HG02852 (cell line): ENCODE data around the gene PCGF3.
"Not testable (repeated sequence)": the region's sequence is repeated elsewhere in the genome, so short reads cannot be mapped to it uniquely, and the experiment has no call there.

Source experiments
- ATAC-seq: cut with Tn5 transposase; IDR thresholded peaks from one replicate; pipeline ENCODE4 v1.9.1; 2021; ENCODE audit warnings: mild to moderate bottlenecking, moderate library complexity; ENCODE audit not compliant: unreplicated experiment

Gene PCGF3

GRCh38 chr4:740011-740410 is 34.4 kb downstream of the PCGF3 start:
- ATAC-seq: no peak

DNA sequence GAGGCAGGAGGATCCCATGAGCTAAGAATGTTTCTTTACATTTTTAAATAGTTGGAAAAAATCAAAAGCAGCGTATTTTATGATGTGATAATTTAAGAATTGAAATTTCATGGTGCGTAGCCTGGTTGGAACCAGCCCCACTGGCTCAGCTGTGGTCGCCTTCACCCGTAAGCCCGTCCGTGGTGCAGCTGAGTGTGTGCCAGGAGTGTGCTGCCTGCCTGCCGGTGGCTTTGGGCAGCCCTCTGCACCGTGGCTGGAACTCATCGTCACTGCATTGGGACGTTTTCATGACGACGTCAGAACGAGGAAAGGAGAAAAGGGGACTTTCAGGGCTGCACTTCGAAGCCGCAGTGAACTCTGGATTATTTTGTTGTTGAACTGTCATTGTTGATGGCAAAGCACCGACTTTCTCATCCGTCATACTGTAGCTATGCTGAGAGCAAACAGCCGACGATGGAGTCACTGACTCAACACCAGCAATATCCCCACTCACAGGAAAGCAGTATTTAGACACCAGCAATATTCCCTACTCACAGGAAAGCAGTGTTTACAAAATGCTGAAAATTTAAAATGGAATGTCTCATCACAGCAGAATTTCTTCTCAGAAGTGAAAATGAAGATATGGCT is 35.1 kb downstream of the PCGF3 start:
- no peak for ATAC-seq

DNA sequence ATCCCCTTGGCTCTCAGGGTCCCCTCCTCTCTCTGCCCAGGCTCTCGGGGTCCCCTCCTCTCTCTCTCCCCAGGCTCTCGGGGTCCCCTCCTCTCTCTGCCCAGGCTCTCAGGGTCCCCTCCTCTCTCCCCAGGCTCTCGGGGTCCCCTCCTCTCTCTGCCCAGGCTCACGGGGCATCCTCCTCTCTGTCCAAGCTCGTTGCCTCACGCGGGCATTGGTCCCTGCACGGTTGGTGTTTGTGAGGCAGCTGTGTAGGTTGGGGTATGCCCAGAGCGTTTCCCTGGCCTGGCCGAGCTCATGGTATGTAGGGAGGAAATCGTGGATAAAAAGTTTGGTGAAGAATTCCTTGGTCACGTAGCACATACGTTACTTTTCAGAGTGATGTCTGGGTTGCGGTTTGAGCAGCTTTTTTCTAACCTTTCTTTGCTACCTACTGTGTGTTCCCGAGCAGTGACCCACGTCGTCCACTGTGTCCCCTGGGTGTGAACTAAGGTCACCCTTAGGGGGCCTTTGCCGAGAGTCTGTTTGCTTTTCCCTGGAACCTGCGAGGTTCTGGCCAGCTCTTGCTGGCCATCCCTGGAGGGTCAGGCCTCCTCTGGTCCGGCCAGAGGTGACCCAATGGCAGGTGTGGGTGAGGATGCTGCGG is 36.6 kb downstream of the PCGF3 start:
- no peak for ATAC-seq

- no peak for ATAC-seq
These were observed 37.2 kb downstream of the PCGF3 start for GRCh38 chr4:742742-743311.

- ATAC-seq: no peak
These were observed 38.0 kb downstream of the PCGF3 start for GRCh38 chr4:743463-744211.

DNA sequence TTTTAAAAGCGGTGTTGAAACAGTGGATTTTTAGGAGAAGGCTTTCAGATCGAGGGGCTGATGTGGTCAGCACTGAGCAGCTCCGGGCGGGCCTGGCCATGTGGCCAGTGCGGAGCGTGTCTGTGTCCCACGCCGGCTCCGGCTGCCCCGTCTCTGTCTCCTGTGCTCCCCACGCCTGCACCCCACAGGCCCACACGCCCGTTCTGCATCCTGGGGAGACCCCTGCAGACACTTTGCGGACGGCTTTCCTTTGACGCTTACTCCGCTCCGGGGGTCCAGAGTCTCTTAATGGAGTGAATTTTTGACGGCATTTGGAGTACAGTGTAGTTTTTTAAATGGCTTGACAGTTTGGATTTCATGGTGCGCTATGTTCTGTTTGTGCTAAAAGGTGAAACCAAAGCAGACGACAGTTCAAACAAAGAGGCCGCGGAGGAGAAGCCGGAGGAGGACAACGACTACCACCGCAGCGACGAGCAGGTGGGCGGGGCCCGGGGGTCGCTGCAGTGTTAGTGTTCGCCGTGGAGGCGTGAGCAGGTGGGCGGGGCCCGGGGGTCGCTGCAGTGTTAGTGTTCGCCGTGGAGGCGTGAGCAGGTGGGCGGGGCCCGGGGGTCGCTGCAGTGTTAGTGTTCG is 38.7 kb downstream of the PCGF3 start:
- no peak for ATAC-seq

GRCh38 chr4:747546-748170 is 42.0 kb downstream of the PCGF3 start:
- ATAC-seq: no peak

- ATAC-seq: no peak
These were observed 42.8 kb downstream of the PCGF3 start for GRCh38 chr4:748461-748860.

DNA sequence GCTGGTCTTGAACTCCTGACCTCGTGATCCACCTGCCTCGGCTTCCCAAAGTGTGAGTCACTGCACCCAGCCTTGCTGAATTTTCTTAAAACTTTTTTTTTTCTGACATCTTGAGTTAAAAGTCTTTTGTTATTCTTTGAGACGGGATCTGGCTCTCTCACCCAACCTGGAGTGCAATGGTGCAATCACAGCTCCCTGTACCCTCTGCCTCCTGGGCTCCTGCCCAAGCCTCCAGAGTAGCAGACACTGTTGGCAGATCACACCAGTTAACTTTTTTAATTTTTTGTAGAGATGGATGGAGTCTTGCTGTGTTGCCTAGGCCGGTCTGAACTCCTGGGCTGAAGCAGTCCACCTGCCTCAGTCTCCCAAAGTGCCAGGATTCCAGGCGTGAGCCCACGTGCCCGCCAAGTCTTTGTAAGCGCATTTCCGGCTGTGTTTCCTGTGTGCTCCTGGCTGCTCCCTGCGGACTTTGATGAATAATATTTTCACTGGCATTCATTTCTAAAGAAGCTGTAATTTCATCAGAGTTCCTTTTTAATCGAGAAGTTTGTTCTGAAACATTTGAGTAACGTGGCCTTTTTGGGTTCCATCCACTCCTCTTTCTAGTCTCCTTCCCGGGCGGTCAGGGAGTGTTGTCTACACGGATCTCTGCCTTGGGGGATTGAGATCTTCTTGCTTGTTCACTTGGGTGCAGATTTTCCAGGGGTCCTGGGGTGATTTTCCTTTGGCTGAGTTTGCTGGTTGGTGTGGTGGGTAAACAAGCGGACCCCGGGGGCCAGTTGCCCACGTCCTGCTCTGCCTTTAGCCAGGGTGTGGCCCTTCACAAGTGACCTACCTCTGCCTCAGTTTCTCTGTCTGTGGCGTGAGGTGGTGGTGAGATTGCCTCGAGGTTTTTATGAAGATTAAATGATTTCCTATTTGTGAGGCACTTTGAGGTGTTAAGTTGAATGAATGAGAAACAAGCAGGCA is 44.4 kb downstream of the PCGF3 start:
- ATAC-seq: no peak

- no peak for ATAC-seq
These were observed 46.0 kb downstream of the PCGF3 start for GRCh38 chr4:751676-752075.

GRCh38 chr4:752196-752861 is 46.7 kb downstream of the PCGF3 start:
- no peak for ATAC-seq

DNA sequence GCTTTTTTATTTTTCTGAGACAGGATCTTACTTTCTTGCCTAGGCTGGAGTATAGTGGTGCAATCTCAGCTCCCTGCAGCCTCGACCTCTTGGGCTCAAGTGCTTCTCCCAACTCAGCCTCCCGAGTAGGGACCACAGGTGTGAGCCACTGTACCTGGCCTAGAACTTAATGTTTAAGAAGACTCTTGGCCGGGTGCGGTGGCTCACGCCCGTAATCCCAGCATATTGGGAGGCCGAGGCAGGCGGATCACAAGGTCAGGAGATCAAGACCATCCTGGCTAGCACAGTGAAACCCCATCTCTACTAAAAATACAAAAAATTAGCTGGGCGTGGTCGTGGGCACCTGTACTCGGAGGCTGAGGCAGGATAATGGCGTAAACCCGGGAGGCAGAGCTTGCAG is 47.6 kb downstream of the PCGF3 start:
- ATAC-seq: not testable (repeated sequence)

DNA sequence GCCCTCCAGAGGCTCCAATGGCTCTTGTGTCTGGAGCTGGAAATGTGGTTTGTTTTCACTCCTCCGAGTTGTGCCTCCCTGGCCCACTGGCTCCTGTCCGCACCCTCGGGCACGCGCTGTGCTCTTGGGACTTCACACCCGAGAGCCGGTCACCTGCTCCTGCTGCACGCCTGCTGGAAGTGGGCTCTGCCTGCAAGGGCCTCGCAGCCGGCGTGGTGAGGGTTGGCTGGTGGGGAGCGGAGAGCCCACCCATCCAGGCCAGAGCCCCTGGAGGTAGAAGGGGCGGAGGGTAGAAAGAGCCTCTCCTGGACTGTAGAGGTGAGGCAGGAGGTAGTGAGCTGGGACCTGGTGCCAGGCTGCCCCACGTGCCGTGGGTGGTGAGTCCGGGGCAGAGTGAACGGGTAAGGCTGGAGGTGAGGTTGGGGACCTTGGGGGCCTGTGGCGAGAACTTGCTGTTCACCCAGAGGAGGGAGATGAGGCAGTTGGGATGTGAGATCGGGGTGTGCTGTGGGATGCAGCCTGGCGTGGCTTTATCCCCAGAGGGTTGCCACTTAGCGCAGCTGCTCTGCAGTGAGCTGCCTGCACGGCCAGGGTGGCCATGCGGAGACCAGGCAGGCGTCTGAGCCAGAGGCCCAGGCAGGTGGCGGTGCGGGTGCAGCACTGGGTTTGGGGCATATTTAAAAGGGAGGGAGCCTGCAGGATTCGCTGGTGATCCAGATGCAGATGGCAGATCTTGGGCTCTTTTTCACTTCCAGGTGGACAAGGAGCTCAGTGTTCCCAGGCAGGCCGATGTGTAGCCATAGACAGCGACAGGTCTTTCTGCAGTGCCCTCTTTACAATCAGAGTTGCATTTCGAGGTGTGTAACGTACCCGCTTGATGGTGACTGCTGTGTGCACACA is 48.8 kb downstream of the PCGF3 start:
- ATAC-seq: no peak

GRCh38 chr4:757111-757510 is 51.5 kb downstream of the PCGF3 start:
- ATAC-seq: no peak

DNA sequence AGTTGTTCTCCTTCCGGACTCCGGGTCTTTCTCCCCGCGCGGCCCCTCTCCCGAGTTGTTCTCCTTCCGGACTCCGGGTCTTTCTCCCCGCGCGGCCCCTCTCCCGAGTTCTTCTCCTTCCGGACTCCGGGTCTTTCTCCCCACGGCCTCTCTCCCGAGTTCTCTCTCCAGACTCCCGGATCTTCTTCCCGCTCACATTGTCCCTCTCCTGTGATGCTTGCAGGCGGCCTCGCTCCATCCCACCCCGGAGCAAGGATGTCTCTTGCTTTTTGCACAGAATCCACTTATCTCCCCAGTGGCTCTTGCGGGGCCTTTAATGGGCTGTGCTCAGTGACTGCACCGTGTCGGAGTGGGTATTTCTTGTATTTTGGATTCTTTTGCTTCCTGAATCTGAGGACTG is 54.2 kb downstream of the PCGF3 start:
- ATAC-seq: not testable (repeated sequence)

GRCh38 chr4:760616-761015 is 55.0 kb downstream of the PCGF3 start:
- ATAC-seq: no peak

DNA sequence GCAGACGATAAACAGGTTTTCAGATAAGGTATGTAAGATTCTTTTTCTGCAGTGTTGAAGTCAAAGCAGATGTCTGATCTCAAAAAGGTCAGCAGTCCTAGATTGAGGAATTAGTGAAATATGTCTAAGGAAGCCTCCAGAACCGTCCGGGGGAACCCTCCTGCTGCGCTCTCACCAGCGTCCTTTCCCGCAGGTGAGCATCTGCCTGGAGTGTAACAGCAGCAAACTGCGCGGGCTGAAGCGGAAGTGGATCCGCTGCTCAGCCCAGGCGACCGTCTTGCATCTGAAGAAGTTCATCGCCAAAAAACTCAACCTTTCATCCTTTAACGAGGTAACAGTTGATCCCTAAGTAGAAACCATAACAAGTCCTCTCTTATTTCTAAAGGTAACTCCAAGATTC is 55.5 kb downstream of the PCGF3 start:
- no peak for ATAC-seq

GRCh38 chr4:761739-762138 is 56.1 kb downstream of the PCGF3 start:
- ATAC-seq: no peak
